ENCODE results near the gene RHOT1.
"Not testable (repeated sequence)": the region's sequence is repeated elsewhere in the genome, so short reads cannot be mapped to it uniquely, and the experiment has no call there.

The RHOT1 gene

DNA sequence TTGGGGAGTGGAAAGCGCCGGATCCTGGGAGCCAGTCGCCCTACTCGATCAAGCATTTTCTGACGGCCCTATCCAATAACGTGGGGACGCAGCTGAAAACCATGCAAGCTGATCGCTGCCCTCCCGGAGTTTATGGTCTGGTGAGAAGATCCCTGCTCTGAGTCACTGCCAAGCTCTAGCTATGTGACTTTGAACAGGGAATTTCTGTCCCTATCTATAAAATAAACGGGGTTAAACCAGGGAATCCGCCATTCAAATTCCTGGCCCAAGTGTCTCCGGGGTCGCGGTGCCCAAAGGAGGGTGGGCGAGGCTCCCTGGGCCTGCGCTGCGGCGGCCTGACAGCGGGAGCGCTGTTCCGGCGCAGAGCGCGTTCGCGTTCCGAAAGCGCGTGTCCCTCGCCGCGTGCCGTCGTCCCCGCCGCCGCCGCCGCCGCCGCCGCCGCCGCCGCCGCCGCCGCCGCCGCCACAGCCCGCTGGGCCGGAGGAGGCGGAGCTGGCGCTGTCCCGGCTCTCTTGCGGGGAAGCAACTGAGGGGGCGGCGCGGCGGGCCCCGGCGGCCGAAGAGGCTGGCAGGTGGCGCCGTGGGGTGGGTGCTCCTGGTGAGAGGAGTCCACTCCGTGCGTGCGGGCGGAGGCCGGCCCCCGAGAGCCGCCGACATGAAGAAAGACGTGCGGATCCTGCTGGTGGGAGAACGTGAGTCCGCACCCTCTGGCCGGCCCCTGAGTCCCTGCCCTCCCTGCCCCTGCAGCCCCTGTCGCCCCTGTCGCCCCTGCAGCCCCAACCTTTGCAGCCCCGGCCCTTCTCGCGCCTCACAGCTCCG, at the start of gene RHOT1:
Gene RHOT1 (plus strand): TSS at position 465 of the 819 bp plus-strand sequence. CDS start 191 bp downstream, at position 656.
- DNase-seq, result peak; percentile 86

DNA sequence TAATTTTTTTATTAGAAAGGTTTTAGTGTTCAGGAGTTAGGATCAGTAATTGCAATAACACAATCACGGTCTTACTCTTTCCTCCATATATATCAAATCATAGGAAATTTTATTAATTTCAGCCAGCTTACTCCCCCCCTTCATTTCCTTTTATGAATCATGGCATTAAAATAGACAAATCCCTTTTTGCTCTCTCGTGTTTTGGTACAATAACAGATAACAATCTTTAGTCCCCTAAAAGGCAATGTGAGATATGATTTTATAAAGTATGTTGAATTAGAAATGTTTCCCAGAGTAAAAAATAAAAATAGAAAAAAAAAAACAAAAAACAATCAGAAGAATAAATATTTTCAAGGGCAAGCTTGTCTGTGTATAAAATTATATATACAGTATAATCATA, 42.6 kb upstream of the RHOT1 start:
- DNase-seq, result no peak

DNA sequence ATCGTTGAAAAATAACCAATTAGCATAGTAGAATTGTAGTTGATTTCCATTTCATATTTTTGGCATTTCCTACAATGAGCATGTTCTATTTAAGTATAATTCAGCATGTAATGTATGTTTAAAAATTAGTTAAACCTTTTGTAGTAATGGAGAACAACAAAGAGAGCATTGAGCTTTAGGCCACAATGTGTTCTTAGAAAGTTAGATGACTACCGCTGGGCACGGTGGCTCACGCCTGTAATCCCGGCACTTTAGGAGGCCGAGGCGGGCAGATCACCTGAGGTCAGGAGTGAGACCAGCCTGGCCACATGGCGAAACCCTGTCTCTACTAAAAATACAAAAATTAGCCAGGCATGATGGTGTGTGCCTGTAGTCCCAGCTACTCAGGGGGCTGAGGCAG, 42.0 kb upstream of the RHOT1 start:
- DNase-seq, result not testable (repeated sequence)

DNA sequence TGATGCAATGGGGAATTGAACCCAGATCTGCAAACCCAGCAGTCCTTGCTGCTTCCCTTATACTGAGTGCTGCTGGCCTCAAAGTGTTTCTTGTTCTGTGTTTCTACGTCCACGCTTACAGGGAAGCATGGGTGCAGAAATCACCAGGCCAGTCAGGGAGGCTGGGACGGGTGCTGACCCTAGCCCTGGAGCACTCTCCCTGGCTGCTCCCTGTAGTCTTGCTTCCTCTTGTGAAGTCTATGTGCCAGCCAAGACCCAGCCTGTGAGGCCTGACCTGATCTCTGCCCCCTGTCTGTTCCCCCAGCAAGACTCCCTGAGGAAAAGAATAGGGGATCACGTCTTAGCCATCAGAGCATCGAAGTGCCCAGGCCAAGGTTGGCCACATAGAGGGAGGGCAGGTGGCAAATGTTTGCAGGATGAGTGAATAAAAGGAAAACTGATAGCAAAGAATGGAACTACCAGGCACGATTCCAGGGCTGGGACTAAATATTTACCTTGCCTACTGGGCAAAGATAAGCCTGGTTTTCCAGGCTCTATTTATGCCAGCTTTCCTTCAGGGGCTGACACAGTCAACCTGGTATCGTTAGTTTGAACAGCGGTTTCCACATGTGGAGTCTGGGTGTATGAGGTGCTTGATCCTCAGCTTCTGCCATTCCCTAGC, 41.2 kb upstream of the RHOT1 start:
- DNase-seq, result no peak

DNA sequence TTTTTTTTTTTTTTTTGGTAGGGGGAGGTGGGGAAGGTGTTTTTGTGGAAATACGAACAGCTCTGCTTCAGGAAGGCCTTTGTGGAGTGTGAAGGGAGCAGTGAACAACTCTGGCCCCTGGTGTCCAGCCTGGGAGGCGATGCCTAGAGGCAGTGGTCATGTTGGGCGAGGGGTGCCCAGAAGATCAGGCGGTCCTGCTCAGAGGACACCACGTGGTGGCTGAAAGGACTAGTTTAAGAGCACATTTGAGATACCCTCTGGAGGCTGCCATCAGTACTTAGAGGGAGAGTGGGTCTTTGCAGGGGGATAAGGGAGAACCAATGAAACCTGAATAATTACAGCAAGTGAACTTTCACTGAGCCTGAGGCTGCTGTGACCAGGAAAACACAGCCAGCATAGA, 40.1 kb upstream of the RHOT1 start:
- no peak for DNase-seq

DNA sequence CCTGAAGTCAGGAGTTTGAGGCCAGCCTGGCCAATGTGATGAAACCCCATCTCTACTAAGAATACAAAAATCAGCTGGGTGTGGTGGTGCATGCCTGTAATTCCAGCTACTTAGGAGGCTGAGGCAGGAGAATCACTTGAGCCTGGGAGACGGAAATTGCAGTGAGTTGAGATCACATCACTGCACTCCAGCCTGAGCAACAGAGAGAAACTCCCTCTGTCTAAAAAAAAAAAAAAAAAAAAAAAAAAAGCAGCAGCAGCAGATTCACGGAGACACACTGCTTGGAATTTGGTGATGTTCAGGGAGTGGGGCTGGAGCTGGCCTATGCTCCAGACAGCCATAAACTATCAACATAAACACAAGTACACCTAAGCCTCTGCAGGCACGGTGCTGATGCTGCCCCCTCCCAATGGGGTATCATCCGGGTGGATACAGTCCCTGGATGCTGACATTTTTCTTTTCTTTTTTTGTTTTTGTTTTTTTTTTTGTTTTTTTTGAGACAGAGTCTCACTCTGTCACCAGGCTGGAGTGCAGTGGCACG, 39.6 kb upstream of the RHOT1 start:
- no peak for DNase-seq

DNA sequence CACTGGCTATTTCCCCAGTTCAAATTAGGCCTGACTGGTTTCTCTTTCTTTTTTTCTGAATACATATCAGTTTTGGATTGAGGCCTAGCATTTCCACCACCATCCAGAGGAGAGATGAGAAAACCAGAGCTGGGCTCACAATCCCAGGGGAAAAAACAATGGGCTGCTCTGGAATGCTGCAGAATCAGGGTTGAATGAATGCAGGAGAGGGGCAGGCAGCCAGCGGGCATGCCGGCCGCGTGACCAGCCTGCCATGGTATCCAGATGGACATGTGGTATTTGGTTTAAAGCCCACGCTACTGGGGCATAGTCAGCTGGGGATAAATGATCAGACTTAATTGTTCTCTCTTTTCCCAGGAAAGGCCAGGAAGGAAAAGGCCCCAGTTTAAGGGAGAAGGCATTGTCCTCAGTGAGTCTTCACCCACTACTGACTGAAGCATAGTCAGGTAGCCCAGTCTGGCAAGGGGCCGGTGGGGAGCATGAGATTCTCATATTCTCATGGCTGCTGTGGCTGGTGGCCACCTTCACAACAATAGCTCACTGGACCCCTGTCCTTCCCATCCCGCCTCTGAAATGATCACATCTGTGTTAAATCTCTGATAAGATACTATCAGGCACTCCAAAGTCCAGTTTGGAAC, 38.7 kb upstream of the RHOT1 start:
- no peak for DNase-seq

DNA sequence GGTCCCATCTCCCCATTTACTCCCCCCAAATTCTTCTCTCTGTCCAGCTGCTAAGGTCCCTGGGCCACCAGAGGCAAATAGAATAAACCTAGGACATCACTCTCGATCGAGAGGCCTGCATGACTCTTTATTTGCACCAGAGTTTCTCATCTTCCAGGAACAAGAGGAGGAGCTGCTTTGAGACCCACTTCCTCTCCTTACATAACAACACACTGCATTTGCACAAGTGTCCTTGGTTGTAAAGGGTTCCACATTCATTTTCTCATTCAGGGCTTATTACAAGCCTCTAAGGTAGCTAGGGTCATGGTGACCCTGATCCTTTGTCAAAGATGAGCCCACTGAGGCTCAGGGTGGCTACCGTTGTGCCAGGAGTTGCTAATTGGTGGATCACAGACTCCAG, 38.1 kb upstream of the RHOT1 start:
- DNase-seq, result no peak

DNA sequence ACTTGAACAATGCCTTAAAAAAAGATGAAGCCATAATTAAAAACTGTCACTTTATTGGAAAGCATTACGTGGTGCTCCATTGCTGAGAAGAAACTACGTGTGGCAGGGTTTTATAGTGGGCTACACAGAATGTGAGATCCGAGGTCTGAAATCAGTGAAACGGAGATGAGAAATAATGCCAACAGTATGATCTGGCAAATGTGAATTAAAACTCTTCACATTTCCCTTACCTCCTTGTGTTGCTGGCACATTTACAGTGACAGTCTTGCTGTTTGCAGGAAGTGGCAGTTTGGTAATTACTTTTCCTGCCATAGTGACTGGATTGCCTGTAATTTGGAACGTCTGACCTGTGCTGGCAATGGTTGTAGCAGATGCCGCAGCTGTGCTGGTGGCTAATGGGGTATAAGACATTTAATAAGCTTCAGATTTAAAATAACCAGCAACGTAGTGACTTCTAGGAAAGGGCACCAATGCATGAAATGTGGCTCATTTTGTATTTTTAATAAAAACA, 35.8 kb upstream of the RHOT1 start:
- DNase-seq, result not testable (repeated sequence)

DNA sequence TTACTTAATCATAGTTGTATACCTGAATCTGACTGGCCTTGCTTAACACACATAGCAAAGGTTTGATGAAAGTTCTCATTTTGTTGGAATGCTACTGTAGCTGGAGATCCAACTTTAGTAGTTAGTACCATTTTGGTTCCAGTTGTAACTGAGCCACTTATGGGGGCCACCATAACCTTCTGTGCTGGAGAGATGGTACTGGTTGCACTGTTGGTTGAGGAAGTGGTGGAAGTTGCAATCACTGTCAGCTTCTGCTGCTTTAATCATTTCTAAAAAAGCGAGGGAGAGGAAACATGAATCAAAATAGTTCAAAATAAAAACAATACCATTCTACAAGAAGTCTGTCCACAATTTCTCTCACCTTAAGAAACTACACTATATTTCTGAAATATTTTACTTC, 35.1 kb upstream of the RHOT1 start:
- not testable (repeated sequence) for DNase-seq

DNA sequence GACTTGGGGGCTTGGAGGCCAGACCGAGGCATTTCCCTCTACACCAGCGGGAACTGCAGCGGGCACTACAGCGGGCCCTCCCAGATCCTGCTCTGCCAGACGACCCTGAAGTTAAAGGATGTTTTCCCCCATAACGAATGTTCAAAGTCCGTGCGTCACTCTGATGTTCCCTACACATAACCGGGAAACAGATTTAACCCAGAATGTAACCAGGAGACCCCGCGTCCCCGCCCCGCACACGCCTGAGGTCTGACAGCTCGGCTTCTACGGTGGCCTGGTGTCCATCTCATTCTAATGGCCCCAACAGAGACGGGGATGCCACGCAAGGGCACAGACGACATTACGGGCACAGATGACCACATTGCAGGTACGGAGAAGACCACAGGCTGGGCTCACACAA, 31.7 kb upstream of the RHOT1 start:
- no peak for DNase-seq

DNA sequence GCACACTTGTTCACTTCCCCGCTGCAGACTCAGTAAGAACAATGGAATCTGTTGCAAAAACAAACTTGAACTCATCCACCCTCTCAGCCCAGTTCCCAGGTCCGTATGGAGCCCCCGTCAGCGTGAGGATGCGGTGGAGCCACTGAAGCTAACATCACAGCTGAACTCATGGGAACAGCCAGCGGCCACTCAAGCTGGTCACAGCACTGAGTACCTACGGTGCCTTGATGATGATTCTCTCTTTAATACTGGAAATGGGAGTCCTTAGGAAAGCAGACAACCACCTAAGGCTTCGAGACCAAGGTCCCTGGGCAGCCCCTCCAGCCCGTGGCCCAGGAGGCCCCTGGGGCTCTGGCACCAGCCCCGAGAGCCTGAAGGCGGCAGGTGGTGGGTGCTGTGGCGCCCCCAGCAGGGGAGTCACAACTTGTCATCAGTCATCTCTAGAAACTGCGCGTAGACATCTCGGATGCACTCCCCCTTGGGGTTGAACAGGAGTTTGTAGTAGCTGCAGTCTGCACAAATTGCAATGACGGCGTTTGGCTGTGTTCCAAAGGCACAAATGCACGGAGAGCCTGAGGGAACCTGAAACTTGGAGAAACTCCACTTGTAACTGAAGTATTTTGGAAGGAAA, 31.0 kb upstream of the RHOT1 start:
- no peak for DNase-seq

DNA sequence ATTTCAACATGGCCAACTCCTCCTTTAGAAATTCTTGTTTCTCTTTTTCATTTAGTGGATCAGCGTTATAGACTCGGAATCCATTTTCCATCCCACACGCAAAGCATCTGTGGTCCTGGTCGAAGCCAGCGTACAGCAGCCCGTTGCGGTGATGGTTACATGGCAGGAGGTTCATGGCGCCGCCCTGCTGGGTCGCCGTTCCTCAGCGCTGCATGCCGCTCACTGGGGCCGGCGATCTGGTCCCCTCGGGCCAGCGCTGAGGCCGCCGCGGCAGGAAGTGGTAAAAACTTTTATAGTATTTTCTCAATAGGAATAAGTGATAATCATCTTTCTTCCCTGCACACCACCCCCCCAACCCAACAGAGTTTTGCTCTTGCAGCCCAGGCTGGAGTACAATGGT, 29.9 kb upstream of the RHOT1 start:
- no peak for DNase-seq

DNA sequence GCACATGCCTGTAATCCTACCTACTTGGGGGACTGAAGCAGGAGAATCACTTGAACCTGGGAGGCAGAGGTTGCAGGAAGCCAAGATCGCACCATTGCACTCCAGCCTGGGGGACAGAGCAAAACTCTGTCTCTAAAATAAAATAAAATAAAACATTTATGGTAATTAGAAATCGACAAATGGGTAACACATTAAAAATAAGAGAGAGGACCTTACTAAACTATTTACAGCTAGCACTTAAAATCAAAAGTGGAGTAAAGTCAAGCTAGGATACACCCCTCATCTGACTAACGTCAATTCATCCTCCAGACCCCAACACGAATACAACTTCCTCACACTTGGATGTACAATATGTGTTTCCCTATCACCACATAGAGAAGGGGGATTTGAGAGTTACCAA, 27.8 kb upstream of the RHOT1 start:
- DNase-seq, result no peak

DNA sequence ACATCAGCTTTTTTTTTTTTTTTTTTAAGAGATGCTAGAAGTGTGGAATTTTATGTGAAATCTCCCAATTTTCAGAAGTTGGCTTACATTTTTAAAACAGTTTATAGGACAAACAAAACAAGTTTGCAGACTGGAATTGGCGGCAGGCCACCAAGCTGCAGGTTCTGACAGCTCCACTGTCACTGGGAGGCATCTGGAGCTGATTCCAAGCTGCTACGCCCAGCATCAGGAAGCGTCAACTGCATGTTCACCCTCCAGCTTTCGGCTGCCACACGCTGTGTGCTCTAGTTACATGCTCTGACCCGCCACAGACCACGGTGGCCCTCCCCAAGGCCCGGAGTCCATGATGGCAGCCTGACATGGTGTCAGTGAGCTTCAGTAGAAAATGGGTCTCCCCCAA, 26.8 kb upstream of the RHOT1 start:
- DNase-seq, result not testable (repeated sequence)

DNA sequence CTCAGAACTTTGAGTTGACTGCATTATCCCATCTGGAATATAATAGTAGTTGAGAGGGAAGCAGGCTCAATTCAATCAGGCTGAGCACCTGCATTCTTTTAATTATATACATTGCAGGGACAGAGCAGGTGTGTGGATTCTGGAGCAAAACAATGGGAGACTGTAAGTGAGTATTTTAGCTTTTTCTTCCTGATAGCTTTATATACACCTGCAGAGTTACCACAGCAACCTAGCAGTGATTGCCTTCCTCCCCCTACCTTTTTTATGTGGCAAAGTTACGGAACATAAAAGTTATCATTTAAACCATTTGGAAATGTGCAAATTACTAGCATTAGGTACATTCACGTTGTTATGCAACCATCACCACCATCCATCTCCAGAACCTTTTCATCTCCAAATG, 25.4 kb upstream of the RHOT1 start:
- no peak for DNase-seq

DNA sequence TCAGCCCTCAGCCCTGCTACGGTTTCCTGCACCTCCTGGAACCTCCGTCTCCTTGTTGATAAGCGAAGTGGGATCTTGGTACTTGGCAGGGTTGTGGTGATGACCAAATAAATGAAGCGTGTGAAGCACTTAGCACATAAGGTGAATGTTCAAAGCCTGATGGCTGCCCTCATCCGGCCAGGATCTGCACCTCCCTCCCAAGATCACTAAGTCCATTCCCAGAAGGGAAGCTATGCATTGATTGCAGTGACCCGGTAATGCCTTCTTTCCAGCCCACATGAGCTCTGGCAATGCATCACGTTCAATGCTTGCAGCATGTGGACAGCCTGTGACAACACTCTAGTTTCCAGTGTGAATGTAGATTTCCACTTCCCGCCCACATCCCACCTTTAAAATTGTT, 24.9 kb upstream of the RHOT1 start:
- no peak for DNase-seq

DNA sequence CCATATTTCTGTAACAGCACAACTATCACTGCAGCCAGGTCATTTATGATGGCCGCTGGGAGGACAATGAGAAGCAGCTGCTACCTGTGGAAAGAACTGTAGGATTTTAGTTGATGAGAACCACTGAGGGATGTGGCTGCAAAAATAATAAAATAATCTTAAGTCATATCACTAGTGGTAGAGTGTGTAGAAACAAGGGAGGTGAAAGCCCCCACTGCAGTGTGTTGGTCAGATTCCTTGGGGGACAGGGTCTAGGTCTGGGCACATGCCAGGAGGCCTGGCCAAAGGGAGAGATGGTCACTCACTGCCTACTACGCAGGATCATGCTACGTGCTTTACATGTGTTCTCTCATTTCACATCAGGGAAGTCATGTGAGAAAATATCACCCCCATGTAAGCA, 24.2 kb upstream of the RHOT1 start:
- DNase-seq, result not testable (repeated sequence)

DNA sequence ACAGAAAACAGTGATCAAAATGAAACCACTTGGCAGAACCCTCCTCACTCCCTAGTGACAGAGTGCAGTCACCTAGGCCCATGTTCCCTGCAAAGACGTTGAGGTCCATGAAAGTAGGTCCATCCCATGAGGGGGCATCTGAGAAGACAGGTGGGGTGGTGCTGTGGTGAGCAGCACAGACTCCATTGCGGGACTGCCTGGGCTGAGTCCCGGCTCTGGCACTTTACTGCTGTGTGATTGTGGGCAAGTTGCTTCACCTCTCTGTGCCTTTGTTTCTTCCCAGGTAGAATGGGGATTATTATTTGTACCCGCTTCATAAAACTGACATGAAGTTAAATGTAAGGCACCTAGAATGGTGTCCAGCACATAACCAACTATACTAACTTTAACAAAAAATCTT, 23.5 kb upstream of the RHOT1 start:
- DNase-seq, result no peak

DNA sequence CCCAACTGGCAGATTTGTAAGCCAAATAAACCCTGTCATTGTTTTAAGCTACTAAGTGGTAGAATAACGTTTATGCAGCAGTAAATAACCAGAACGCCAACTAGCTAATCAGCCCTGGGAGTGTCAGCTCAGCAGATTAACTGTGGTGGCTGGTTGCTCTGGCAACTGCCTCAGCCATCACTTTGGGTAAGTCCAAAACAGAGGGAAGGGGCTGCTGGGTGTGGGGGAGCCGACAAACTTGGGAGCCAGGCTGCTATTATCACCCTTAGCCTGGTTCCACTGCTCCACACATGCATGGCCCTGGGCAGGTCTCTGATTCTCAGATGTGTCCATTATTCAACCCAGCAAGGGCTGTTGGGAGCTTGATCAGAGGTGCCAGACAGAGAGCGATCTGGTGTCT, 22.2 kb upstream of the RHOT1 start:
- no peak for DNase-seq

DNA sequence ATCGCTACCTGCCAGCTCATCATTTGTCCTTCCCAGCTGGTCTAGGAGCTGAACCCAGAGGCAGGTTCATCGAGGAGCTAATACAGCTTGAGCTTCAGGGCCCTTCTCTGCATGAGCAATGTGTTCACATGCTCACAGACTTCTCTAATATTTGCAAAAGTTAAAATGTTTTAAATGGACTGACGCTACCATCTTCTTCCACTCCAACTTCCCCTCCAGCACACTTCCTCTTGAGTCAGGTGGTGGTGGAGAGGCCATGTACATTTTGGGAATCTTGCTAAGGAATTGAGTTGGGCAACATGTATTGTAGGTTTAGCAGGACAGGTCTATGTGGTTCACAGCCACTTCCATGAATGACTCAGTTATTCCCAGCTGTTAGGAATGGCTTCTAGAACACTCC, 21.6 kb upstream of the RHOT1 start:
- DNase-seq, result no peak

DNA sequence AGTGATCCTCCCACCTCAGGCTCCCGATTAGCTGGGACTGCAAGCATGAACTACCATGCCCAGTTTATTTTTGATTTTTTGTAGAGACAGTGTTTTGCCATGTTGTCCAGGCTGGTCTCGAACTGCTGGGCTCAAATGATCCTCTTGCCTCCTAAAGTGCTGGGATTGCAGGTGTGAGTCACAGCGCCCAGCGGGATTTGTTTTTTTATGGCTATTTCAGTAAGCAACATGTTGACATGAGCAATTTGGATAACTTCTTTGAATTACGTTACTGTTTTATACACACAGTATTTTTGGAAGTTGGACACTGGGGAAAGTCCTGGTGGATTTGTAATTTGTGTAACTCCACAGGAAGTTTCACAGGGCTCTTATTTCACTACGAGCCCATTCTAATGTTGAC, 18.5 kb upstream of the RHOT1 start:
- DNase-seq, result no peak
